Mucosa of descending colon (tissue), 3 donors: ENCODE results near the gene GNAI1. TPM values are rescaled to one million over a fixed set of nuclear protein-coding genes. Genes with fewer than 3 reads are reported as not detected.
A peak's percentile ranks its signal among the peaks of the same experiment; 100 is the strongest.

Experiments used
- ATAC-seq: fragments of 200-7000 bp; cut with Tn5 transposase; one replicate; pipeline ENCODE4 v1.9.1; 2020; ENCODE audit warnings: mild to moderate bottlenecking, moderate library complexity
- DNase-seq, 3 donors: peaks; one replicate each; pipeline ENCODE4 v3.0.0-alpha.2; 2020
- H3K36me3 ChIP-seq: fragments of 200-600 bp; one replicate; pipeline ENCODE4 v1.8.0; 2021; ENCODE audit warnings: low read depth, mild to moderate bottlenecking
- H3K4me1 ChIP-seq: fragments of 200-600 bp; one replicate; pipeline ENCODE4 v1.8.0; 2021; ENCODE audit warnings: low read depth, mild to moderate bottlenecking
- H3K4me3 ChIP-seq: fragments of 200-600 bp; one replicate; pipeline ENCODE4 v1.8.0; 2021; ENCODE audit warnings: mild to moderate bottlenecking
- H3K9me3 ChIP-seq: fragments of 200-600 bp; one replicate; pipeline ENCODE4 v1.8.0; 2021; ENCODE audit warnings: mild to moderate bottlenecking
- CTCF ChIP-seq: fragments of 200-600 bp; IDR thresholded peaks from one replicate; pipeline ENCODE4 v1.8.0; 2022; ENCODE audit warnings: antibody characterized with exemption, mild to moderate bottlenecking
- intact Hi-C, 2 donors: fragments of 100-400 bp; cut with DNase I in 1 of 2; cut with micrococcal nuclease in 1 of 2; formaldehyde crosslinking; loops; one replicate each; pipeline versions ENCODE4 v1.11.0 to v1.11.1; 2022; cut with DNase I, micrococcal nuclease
- total RNA-seq, 3 donors: library from RNA; stranded (reverse); fragmentation: NEBNext Ultra II Directional in 2 of 3; extraction: Animal tissue kit (Norgen Biotek cat#: 25700) in 2 of 3; gene quantifications; one replicate each; pipeline versions ENCODE4 v1.2.1 to v1.2.4, GENCODE V29; 2021 to 2023
- donor health status: DM: no; HTN: no; CAD: no; lungs with moderate emphysema.
- donor health status: DM: no; HTN: no; CAD: no.
- donor health status: DM: no; HTN: yes; CAD: no.

GNAI1 gene
- total RNA-seq, 3 donors from 2014 or later = 18.1 to 59.3 (median 23.1) TPM

- Histone ChIP-seq H3K36me3 (no peaks in the 10 kb centered on the region), H3K4me1 (no peaks in the 10 kb centered on the region), H3K4me3 (no peak overlapping the region), H3K9me3 (no peaks in the 10 kb centered on the region)
- no peak for DNase-seq
- no peak for TF ChIP-seq CTCF
- ATAC-seq = no peak
- intact Hi-C loops = no loop called here
These were observed 41.3 kb upstream of the GNAI1 start for GRCh38 chr7:80093349-80093748.

GRCh38 chr7:80095545-80095944 is 39.1 kb upstream of the GNAI1 start:
- no peaks in the 10 kb centered on the region for H3K9me3 ChIP-seq
- H3K4me3 ChIP-seq = no peak overlapping the region
- no peaks in the 10 kb centered on the region for H3K4me1 ChIP-seq
- intact Hi-C loops = no loop called here
- H3K36me3 ChIP-seq = no peaks in the 10 kb centered on the region
- DNase-seq = peak in 1 of 3 donors; percentile 24
- ATAC-seq = no peak
- TF ChIP-seq CTCF = no peak

- DNase-seq (no peak), ATAC-seq (no peak)
- intact Hi-C loops = no loop called here
- Histone ChIP-seq H3K4me3 (no peak overlapping the region), H3K36me3 (no peaks in the 10 kb centered on the region), H3K4me1 (no peaks in the 10 kb centered on the region), H3K9me3 (no peaks in the 10 kb centered on the region)
- no peak for TF ChIP-seq CTCF
These were observed 36.9 kb upstream of the GNAI1 start for GRCh38 chr7:80097756-80098155.

- Histone ChIP-seq H3K4me1 (no peaks in the 10 kb centered on the region), H3K36me3 (no peaks in the 10 kb centered on the region), H3K9me3 (no peaks in the 10 kb centered on the region), H3K4me3 (no peak overlapping the region)
- no peak for TF ChIP-seq CTCF
- DNase-seq = no peak
- intact Hi-C loops = no loop called here
- no peak for ATAC-seq
These were observed 35.8 kb upstream of the GNAI1 start for GRCh38 chr7:80098795-80099194.

- ATAC-seq (no peak), DNase-seq (no peak)
- Histone ChIP-seq H3K36me3 (no peaks in the 10 kb centered on the region), H3K9me3 (no peaks in the 10 kb centered on the region), H3K4me1 (no peaks in the 10 kb centered on the region), H3K4me3 (no peak overlapping the region)
- intact Hi-C loops = no loop called here
- no peak for TF ChIP-seq CTCF
These were observed 34.4 kb upstream of the GNAI1 start for GRCh38 chr7:80100254-80100653.
